Coronary artery (tissue), 2 donors: ENCODE results near the gene NR3C1.

Experiments used
- DNase-seq: peaks from one replicate; pipeline ENCODE4 v3.0.0-alpha.2; 2017; ENCODE audit warnings: low spot score
- H3K27ac ChIP-seq, 2 donors: fragments of 200-600 bp; sonication (generic); one replicate each; pipeline ENCODE4 v1.5.1; 2016 to 2019
- H3K4me3 ChIP-seq: fragments of 200-600 bp; sonication (generic); 2 replicates; pipeline ENCODE4 v1.5.1; 2016; ENCODE audit warnings: mild to moderate bottlenecking, moderate library complexity
- CTCF ChIP-seq: fragments of 200-600 bp; sonication (generic); IDR thresholded peaks from one replicate; pipeline ENCODE4 v1.5.1; 2019; ENCODE audit warnings: antibody characterized with exemption

Gene NR3C1

GRCh38 chr5:143403593-143404415 lies at the start of gene NR3C1:
TSS of gene NR3C1 (minus strand) at chr5:143403686. CDS start at chr5:143400839, 2,847 bp downstream.
- peak; percentile 91 for DNase-seq
- TF ChIP-seq CTCF, result peak; percentile 55

DNA sequence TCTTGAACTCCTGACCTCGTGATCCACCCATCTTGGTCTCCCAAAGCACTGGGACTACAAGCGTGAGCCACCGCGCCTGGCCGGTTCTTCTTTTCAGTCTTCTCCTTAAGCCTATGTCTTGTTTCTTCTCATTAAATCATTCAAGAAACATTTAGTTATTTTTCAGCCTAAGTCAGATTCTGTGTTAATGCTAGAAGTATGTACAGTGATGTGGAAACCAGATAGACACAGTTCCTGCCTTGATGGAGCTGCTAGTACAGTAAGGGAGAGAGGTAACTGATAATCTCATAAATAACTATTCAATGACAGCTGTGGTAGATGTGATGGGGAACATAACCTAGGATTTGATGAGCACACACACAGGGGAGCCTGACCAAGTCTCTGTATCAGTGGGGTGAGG lies 46.3 kb upstream of the NR3C1 start:
- TF ChIP-seq CTCF, result no peak
- Histone ChIP-seq H3K4me3 (no peak overlapping the region), H3K27ac (no peak overlapping the region)
- DNase-seq, result no peak

More at GRCh38 chr5:143403593-143404415, at the start of gene NR3C1:
- Histone ChIP-seq H3K27ac (peak within 1 kb of the TSS; percentile 96 to 99), H3K4me3 (peak within 1 kb of the TSS; percentile 92)

DNA sequence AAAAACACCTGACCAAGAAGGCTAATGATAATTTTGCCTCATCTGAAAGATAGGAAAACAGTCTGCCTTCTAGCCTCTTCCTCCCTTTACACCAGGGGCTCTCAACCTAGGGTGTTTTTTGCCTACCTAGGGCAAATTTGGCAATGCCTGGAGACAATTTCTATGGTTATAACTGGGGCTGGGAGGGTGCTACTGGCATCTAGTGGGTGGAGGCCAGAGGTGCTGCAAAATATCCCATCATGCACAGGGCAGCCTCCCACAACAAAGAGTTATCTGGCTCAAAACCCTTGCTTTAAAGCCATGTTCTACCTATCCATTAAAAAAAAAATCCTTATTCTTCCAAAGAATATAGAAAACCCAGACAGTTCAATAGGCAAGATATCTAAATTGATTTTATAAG lies 45.0 kb upstream of the NR3C1 start:
- DNase-seq, result no peak
- Histone ChIP-seq H3K4me3 (no peak overlapping the region), H3K27ac (no peak overlapping the region)
- no peak for TF ChIP-seq CTCF

GRCh38 chr5:143447983-143448382 lies 44.5 kb upstream of the NR3C1 start:
- no peak for TF ChIP-seq CTCF
- Histone ChIP-seq H3K27ac (no peak overlapping the region), H3K4me3 (no peak overlapping the region)
- no peak for DNase-seq

DNA sequence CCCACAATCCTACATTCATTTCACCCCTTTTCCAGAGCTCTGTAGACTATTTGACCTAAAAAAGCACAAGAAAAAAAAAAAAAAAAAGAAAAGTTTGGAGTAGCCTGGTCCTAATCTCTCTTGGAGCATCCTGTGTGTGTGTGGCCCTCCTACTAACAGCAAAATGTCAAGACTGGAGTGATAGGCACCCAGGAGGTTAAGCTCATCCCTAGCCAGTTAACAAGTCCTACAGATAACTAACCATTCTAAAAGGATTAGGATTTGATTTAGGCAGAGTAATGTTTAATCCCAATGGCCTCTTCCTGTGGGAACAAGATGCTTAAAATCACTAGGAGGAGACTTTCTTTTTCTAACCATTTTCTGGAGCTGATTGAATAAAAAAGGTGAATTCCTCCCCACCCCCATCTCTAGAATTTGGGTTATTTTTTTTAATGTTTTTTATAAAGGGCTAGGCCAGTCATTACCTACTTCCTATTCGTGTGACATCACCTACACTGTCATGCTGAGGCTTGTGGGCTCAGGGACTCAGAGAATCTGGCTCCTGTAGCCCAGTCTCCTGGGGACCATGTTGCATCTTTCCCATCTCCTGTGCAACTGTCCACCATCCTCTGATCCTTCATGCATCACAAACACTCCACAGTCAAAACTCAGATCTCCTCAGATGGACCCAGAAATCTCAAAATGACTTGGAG lies 43.2 kb upstream of the NR3C1 start:
- DNase-seq, result no peak
- Histone ChIP-seq H3K4me3 (no peak overlapping the region), H3K27ac (no peak overlapping the region)
- TF ChIP-seq CTCF, result no peak

DNA sequence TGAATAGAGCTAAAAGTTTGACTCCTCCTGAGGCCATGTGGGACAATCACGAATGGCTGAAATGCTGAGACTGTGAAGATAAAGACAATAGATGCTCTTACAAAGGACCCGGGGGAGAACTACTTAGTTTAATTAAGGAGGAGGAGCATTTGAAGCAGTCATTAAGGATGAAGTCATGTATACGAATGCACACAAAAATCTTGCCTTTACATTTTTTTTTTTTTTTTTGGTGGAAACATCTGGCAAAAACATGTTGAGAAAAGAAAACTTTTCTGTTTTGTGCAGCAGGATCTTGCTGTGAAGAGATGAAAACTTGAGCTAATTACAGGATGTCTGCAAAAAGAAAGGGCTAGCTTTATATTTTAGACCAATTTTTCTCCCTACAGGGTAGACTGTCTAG lies 42.3 kb upstream of the NR3C1 start:
- no peak for TF ChIP-seq CTCF
- no peak for DNase-seq
- no peak overlapping the region for H3K27ac ChIP-seq
- H3K4me3 ChIP-seq, result no peak overlapping the region

- Histone ChIP-seq H3K4me3 (no peak overlapping the region), H3K27ac (no peak overlapping the region)
- DNase-seq, result no peak
- TF ChIP-seq CTCF, result no peak
Measured at GRCh38 chr5:143443330-143443729, 39.8 kb upstream of the NR3C1 start.
